NOMO-1 treated with dmso at 0.1 percent for 144 hours (cell line): ENCODE results near the gene LRRC46.
A peak's percentile ranks its signal among the peaks of the same experiment; 100 is the strongest.

Source experiments
- DNase-seq: peaks from one replicate; lab custom pipeline; 2025; ENCODE audit not compliant: unreplicated experiment; lab: John Stamatoyannopoulos, UW

Gene LRRC46

DNA sequence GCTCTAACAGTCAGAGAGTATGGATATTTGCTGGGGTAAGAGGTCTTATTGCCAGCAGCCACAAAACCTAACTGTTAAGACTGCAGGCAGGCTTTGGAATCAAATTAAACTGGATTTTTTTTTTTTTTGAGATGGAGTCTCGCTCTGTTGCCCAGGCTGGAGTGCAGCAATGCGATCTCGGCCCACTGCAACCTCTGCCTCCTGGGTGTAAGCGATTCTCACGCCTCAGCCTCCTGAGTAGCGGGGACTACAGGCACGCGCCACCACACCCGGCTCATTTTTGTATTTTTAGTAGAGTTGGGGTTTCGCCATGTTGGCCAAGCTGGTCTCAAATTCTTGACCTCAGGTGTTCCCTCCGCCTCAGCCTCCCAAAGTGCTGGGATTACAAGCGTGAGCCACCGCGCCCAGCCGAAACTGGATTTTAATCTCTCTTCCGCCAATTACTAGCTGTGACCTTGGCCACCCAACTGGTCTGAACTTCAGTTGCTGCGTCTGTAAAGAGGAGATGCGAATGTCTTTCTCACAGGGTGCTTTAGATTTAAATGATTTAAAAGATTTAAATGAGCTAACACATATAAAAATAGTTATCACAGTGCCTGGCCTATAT, 971 bp upstream of the LRRC46 start:
- no peak for DNase-seq

DNA sequence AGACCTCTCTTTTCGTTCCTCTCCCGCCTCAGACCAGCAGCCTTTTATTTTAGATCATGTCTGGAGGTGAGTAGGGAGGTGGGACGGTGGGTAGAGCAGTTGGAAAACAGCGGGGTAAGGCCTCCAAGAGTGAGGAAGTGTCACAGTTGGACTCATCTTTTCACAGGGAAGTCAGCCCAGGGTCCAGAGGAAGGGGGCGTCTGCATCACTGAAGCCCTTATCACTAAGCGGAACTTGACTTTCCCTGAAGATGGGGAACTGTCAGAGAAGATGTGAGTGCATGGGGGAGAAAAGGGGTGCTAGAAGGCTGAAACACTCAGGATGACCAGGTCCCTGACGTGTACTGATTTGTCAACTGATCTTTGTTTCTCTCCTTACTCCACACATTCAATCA, 461 bp downstream of the LRRC46 start:
- peak; percentile 15 for DNase-seq

DNA sequence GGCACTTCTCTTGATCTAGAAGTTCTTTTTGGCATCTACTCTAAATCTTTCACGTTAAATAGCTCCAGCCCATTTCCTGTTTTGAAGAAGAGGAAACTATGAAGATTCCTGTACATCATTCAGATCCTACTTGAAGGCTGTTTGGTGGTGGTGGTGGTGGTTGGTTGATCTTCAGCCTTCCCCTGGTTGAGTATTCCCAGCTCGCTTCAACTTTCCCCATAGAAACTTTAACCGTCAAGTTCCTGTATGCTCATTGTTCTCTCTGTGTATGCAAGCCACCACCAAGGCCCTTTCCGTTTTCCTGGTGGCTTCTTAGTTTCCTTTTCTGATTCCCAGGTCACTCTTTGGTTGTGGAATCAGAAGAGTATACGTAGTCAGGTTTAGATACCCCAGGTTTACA, 3.3 kb downstream of the LRRC46 start:
- no peak for DNase-seq

- DNase-seq, result no peak
These were observed 5.1 kb downstream of the LRRC46 start for GRCh38 chr17:47836601-47837000.

DNA sequence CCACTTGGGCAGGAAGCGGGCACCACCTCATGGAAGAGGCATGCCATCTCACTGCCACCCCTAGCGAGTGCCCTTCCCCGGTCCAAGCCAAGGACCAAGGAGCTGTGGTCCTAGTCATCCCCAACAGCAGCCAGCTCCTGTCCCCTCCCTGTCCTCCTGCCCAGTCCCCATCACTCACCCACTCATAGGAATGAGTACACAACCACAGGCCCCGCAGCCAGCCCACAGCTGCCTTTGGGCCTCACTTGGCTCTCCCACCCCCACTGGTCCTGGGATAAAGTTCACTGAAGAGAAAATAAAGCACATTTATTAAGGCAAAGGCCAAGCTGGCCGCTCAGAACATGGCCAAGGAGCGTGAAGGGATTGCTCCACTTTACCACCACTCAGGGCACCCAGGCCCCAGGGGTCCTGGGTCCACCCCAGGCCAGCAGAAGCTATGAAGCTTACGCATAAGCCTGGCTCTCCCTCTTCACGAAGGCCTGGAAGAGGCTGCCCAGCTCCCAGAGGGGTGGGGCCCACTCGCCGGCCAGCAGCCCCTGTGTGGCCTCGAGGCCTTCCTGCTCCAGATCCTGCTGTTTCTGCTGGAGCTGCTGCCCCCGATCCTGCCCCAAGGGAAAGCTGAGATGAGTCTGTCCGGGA, 6.0 kb downstream of the LRRC46 start:
- DNase-seq, result no peak

DNA sequence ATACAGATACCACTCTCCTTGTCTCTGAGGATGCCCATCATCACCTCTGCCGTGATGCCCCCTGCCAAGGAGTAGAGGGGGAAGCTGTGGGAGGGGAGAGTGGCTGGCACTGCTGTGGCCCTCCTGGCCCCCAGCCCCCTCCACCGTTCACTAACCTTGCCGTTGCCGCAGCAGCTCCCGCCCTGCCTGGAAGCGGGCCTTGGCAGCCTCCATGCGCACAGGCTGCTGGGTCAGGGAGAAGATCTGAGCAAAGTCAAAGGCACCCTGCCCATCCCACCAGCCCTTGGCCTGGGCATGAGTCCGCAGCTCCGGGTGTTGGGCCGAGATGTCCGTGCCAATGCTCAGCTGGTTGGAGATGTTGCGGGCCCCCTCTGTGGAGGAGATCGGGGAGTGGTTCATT, 7.2 kb downstream of the LRRC46 start:
- no peak for DNase-seq

DNA sequence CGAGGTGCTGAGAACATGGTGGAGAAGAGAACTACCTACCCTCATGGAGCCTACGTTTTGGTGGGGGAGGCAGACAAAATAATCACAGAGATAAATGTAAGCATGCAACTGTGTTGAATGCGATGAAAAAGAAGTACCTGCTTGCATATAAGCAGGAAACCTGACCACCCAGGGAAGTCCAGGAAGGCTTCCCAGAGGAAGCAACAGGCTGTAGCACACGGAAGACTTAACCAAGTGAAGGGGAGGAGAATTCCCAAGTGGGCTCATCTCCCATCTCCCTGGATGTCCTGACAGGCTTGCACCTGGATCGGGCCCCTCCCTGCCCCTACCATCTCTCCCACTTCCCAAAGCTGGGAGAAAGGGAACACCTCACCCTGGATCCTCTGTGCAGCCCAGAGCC, 7.6 kb downstream of the LRRC46 start:
- DNase-seq, result no peak

DNA sequence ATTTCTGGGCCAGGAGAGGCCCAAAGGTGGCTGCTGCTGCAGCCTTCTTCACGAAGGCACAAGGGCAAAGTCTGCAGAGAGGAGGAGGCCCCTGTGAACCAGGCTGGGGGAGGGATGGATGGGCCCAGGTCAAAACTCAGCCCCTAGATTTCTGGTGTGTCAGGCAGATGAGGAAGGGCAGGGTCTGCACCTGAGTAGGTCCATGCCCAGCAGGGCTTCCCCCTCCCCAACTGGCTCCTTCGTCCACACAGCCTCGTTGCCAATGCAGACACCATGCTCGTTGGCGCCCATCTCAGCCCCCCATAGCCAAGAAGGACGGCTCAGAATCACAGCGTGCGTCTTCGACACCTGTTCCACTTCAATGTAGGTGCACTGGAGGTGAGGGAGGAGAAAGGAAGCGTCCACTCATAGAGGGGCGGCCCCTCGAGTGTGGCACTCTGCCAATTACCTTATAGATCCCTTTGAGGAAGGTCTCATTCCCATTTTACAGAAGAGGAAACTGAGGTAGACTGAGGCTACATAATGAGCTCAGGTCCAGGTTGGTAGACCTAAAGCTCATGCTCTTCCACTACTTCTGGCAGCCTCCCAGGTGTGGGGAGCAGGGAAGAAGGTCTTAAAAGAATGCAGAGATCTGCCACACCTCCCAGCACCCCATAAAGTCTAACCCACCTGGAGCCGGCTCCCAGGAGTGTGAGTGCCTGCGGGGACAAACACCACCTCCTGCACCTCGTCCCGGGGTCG, 8.7 kb downstream of the LRRC46 start:
- no peak for DNase-seq

- DNase-seq, result peak; percentile 77
These were observed 9.4 kb downstream of the LRRC46 start, which contains the start of gene SCRN2 for GRCh38 chr17:47840742-47841487. Gene SCRN2 (minus strand): TSS chr17:47841273. CDS start chr17:47840843, 430 bp downstream.

GRCh38 chr17:47841488-47842291, 10.2 kb downstream of the LRRC46 start:
- no peak for DNase-seq

- DNase-seq, result no peak
These were observed 11.9 kb downstream of the LRRC46 start for GRCh38 chr17:47843391-47843730.

GRCh38 chr17:47844227-47844626, 12.8 kb downstream of the LRRC46 start:
- DNase-seq, result no peak

- DNase-seq, result no peak
These were observed 13.6 kb downstream of the LRRC46 start for GRCh38 chr17:47844814-47845715.

DNA sequence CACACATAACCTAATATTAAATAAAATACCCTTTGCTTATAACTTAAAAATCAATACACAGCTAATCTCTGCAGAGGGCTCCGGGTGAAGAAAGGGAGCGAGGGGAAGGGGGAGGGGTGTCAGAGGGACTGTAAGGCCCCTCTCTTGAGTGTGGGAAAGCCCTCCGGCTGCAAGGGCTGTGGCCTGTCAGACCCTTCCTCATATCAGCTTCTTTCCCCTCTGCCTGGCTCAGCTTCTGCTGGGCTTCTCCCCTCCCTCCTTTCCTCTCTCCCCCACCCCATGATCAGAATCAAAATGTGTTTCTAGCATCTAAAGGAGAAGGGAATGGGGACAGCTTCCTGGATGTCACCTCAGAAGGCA, 14.2 kb downstream of the LRRC46 start:
- DNase-seq, result no peak

GRCh38 chr17:47846716-47847340, 15.4 kb downstream of the LRRC46 start:
- DNase-seq, result no peak

GRCh38 chr17:47847341-47848197, 16.1 kb downstream of the LRRC46 start:
- peak; percentile 29 for DNase-seq

DNA sequence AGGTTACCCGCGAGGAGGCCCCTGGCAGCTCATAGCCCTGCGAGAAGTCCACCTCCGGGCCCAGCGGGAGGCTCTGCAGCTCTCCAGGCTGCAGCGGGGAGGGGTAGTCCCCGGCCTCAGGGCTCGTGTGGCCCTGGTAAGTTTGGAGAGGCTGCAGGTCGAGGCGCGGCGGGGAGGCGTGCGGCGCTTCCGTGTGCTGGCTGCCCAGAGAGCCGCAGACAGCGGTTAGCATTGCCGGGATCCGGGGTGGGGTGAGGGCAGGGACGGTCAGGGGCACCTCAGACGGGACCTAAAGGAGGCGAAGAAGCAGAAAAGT, 16.7 kb downstream of the LRRC46 start:
- no peak for DNase-seq

GRCh38 chr17:47850373-47850691, 18.9 kb downstream of the LRRC46 start:
- no peak for DNase-seq
